UCSD-AML1 (cell line): ENCODE measurements around the gene ADGRF1.

ENCODE experiments used
- DNase-seq: peaks from one replicate; lab custom pipeline; 2025; ENCODE audit not compliant: unreplicated experiment; lab: John Stamatoyannopoulos, UW

Gene ADGRF1

GRCh38 chr6:46985943-46986342 lies 56.2 kb downstream of the ADGRF1 start:
- no peak for DNase-seq

GRCh38 chr6:46983007-46983411 lies 59.1 kb downstream of the ADGRF1 start:
- DNase-seq: no peak

GRCh38 chr6:46979206-46979605 lies 62.9 kb downstream of the ADGRF1 start:
- DNase-seq: no peak

- DNase-seq: no peak
These were observed 67.3 kb downstream of the ADGRF1 start for GRCh38 chr6:46974786-46975185.

- DNase-seq: no peak
These were observed 69.1 kb downstream of the ADGRF1 start for GRCh38 chr6:46973029-46973428.

GRCh38 chr6:46972531-46972930 lies 69.6 kb downstream of the ADGRF1 start:
- no peak for DNase-seq

GRCh38 chr6:46969206-46969605 lies 72.9 kb downstream of the ADGRF1 start:
- DNase-seq: no peak

GRCh38 chr6:46967826-46968349 lies 74.2 kb downstream of the ADGRF1 start:
- DNase-seq: no peak

- DNase-seq: no peak
These were observed 77.2 kb downstream of the ADGRF1 start for GRCh38 chr6:46964716-46965519.

- DNase-seq: no peak
These were observed 78.5 kb downstream of the ADGRF1 start for GRCh38 chr6:46963626-46964025.

- no peak for DNase-seq
These were observed 79.1 kb downstream of the ADGRF1 start for GRCh38 chr6:46963039-46963438.

GRCh38 chr6:46961711-46962110 lies 80.4 kb downstream of the ADGRF1 start:
- no peak for DNase-seq

- DNase-seq: no peak
These were observed 80.9 kb downstream of the ADGRF1 start for GRCh38 chr6:46961232-46961631.

- DNase-seq: no peak
These were observed 82.7 kb downstream of the ADGRF1 start for GRCh38 chr6:46959419-46959818.

GRCh38 chr6:46956409-46956808 lies 85.7 kb downstream of the ADGRF1 start:
- no peak for DNase-seq

GRCh38 chr6:46954837-46955451 lies 87.2 kb downstream of the ADGRF1 start:
- no peak for DNase-seq

GRCh38 chr6:46953921-46954320 lies 88.2 kb downstream of the ADGRF1 start:
- DNase-seq: no peak

- DNase-seq: no peak
These were observed 92.4 kb downstream of the ADGRF1 start for GRCh38 chr6:46949632-46950280.

GRCh38 chr6:46948699-46949098 lies 93.4 kb downstream of the ADGRF1 start:
- no peak for DNase-seq
